Kidney (tissue), 14 donors: ENCODE measurements around the gene EML6. TPM values are rescaled to one million over a fixed set of nuclear protein-coding genes. Genes with fewer than 3 reads are reported as not detected.

Source experiments
- DNase-seq, 5 donors: peaks; one replicate each; pipeline ENCODE4 v3.0.0-alpha.2; 2013 to 2020
- FAIRE-seq: peaks from 2 replicates; lab custom pipeline; 2012; peaks lifted over from hg19 to GRCh38; lab: Jason Lieb, UNC
- H3K27ac ChIP-seq, 2 donors: one replicate each; pipeline ENCODE4 v1.7.0; 2013; ENCODE audit warnings: low read depth in 2 of 2, low read length in 2 of 2, inconsistent platforms in 1 of 2
- H3K27me3 ChIP-seq: one replicate; pipeline ENCODE4 v1.7.1; 2013; ENCODE audit warnings: low read length, inconsistent platforms; ENCODE audit not compliant: control insufficient read depth, insufficient read depth
- H3K36me3 ChIP-seq, 3 donors: one replicate each; pipeline versions ENCODE4 v1.7.0 to v1.7.1; 2013; ENCODE audit warnings: low read length in 3 of 3, control low read depth in 1 of 3, inconsistent platforms in 1 of 3; ENCODE audit not compliant: insufficient read depth in 3 of 3, control insufficient read depth in 2 of 3
- H3K4me1 ChIP-seq, 3 donors: one replicate each; pipeline versions ENCODE4 v1.7.0 to v1.7.1; 2013; ENCODE audit warnings: low read length in 3 of 3, inconsistent platforms in 1 of 3, low read depth in 1 of 3; ENCODE audit not compliant: control insufficient read depth in 2 of 3, insufficient read depth in 2 of 3
- H3K4me3 ChIP-seq, 3 donors: one replicate each; pipeline versions ENCODE4 v1.7.0 to v1.8.1; 2013; ENCODE audit warnings: low read length in 3 of 3, control low read depth in 1 of 3, inconsistent platforms in 1 of 3
- H3K9ac ChIP-seq, 3 donors: one replicate each; pipeline versions ENCODE4 v1.7.0 to v1.7.1; 2013; ENCODE audit warnings: low read length in 3 of 3, control low read depth in 1 of 3, inconsistent platforms in 1 of 3
- H3K9me3 ChIP-seq, 3 donors: one replicate each; pipeline versions ENCODE4 v1.7.0 to v1.7.1; 2013; ENCODE audit warnings: low read length in 3 of 3, control low read depth in 1 of 3, inconsistent platforms in 1 of 3; ENCODE audit not compliant: control insufficient read depth in 2 of 3, insufficient read depth in 1 of 3
- intact Hi-C: fragments of 100-400 bp; cut with DNase I; formaldehyde crosslinking; loops from one replicate; pipeline ENCODE4 v1.11.1; 2022
- polyA plus RNA-seq: library from polyadenylated mRNA; stranded (reverse); fragments of 350-450 nt; fragmentation: Illumina TruSeq; extraction: RNeasy Lipid Tissue Mini Kit (QIAGEN cat#74804); gene quantifications from one replicate; pipeline ENCODE4 v1.2.3, GENCODE V29; 2014; ENCODE audit warnings: low read depth, low replicate concordance; ENCODE audit not compliant: insufficient read depth
- total RNA-seq: library from RNA; stranded (reverse); fragmentation: NEBNext Ultra II Directional; extraction: Animal tissue kit (Norgen Biotek cat#: 25700); gene quantifications from one replicate; pipeline ENCODE4 v1.2.1, GENCODE V29; 2021
- TF ChIP-seq, protein P1 (sequence below): IDR thresholded peaks from 3 replicates; pipeline ENCODE4 v1.5.1; 2012; ENCODE audit warnings: mild to moderate bottlenecking, moderate library complexity, borderline replicate concordance; ENCODE audit not compliant: insufficient read depth; ENCODE audit errors: extremely low read depth
- donor health status: control.
- donor health status: control.
- donor health status: control.
- donor health status: control.
- donor health status: control.
- donor health status: DM: yes; HTN: yes; CAD: no.
- donor health status: Normal renal cell carcinoma (clear cell type).

The EML6 gene
- total and polyA plus RNA-seq, 2 donors from 2014 or later, result 1.7 to 3.1 TPM

GRCh38 chr2:54968561-54969218 lies 245.2 kb downstream of the EML6 start:
- H3K9me3 ChIP-seq, result no peaks in the 10 kb centered on the region
- no peak overlapping the region for H3K27ac ChIP-seq
- H3K36me3 ChIP-seq, result peaks cover 0 to 12% (median 3%) of the 10 kb centered on the region in 3 donors
- DNase-seq (no peak), FAIRE-seq (no peak)
- H3K27me3 ChIP-seq, result no peaks in the 10 kb centered on the region
- H3K4me1 ChIP-seq, result no peaks in the 10 kb centered on the region
- TF ChIP-seq, protein P1, sequence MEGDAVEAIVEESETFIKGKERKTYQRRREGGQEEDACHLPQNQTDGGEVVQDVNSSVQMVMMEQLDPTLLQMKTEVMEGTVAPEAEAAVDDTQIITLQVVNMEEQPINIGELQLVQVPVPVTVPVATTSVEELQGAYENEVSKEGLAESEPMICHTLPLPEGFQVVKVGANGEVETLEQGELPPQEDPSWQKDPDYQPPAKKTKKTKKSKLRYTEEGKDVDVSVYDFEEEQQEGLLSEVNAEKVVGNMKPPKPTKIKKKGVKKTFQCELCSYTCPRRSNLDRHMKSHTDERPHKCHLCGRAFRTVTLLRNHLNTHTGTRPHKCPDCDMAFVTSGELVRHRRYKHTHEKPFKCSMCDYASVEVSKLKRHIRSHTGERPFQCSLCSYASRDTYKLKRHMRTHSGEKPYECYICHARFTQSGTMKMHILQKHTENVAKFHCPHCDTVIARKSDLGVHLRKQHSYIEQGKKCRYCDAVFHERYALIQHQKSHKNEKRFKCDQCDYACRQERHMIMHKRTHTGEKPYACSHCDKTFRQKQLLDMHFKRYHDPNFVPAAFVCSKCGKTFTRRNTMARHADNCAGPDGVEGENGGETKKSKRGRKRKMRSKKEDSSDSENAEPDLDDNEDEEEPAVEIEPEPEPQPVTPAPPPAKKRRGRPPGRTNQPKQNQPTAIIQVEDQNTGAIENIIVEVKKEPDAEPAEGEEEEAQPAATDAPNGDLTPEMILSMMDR, result no peak
- H3K4me3 ChIP-seq, result no peak overlapping the region
- H3K9ac ChIP-seq, result no peak overlapping the region
- intact Hi-C loops, result no loop called here

GRCh38 chr2:54969295-54969939 lies 246.0 kb downstream of the EML6 start:
- no peak for DNase-seq
- Histone ChIP-seq H3K4me3 (no peak overlapping the region), H3K4me1 (no peaks in the 10 kb centered on the region), H3K27ac (no peak overlapping the region), H3K9ac (no peak overlapping the region), H3K36me3 (peaks cover 0 to 12% (median 3%) of the 10 kb centered on the region in 3 donors), H3K27me3 (no peaks in the 10 kb centered on the region), H3K9me3 (no peaks in the 10 kb centered on the region)
- FAIRE-seq, result no peak
- TF ChIP-seq, protein P1, result no peak
- intact Hi-C loops, result no loop called here

GRCh38 chr2:54969940-54970338 lies 246.5 kb downstream of the EML6 start:
- Histone ChIP-seq H3K9me3 (no peaks in the 10 kb centered on the region), H3K36me3 (peaks cover 0 to 12% (median 3%) of the 10 kb centered on the region in 3 donors), H3K27ac (no peak overlapping the region), H3K4me3 (no peak overlapping the region), H3K4me1 (no peaks in the 10 kb centered on the region), H3K27me3 (no peaks in the 10 kb centered on the region), H3K9ac (no peak overlapping the region)
- FAIRE-seq, result no peak
- intact Hi-C loops, result no loop called here
- no peak for DNase-seq
- TF ChIP-seq, protein P1, result no peak
